ENCODE measurements around the gene ITPR3.

GRCh38 chr6:33740794-33741193 lies 119.7 kb downstream of the ITPR3 start:
- TF ChIP-seq CTCF (conservative IDR thresholded peaks at IDR 0.05; ENCODE audit: low read length) (no peak), EZH2phosphoT487 (IDR thresholded peaks at IDR 0.05; ENCODE audit: borderline replicate concordance) (no peak)
